ENCODE data around the gene TRIM37.

DNA sequence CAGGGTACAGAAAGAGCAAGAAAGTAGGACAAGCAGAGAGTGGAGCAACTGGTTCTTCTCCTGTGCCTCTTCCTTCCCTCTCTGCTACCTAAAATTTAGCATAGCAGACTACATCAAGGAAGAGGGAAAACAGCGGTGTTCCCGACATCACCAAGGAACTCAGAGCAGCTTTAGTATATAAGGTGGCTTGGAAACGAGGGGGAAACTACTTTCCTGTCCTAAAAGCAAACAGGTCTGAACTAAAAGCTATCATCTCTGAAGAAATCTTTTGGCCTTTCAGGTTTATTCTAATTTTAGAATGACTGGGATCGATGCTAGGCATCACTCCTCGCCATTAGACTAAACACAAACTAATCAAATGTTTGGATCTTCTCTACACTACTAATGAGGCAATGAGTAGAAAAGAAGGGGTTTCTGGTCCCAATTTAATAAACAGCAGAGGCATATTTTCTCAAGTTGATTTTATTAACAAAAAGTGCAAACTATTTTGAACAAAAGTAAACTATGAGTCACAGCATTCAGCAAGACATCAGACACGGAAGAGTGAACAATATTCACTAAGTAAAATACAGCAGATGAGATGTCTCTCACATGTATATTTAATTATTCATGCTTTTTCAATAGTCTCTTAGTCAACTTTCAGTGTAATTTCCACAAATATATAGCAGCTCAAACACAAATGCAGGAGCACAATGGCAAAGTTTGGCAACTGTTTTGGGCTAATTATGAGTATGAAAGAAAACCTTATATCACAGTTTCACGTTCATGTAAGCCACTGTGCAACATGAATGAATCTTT lies 108.7 kb downstream of the TRIM37 start:
- TF ChIP-seq, protein P1, sequence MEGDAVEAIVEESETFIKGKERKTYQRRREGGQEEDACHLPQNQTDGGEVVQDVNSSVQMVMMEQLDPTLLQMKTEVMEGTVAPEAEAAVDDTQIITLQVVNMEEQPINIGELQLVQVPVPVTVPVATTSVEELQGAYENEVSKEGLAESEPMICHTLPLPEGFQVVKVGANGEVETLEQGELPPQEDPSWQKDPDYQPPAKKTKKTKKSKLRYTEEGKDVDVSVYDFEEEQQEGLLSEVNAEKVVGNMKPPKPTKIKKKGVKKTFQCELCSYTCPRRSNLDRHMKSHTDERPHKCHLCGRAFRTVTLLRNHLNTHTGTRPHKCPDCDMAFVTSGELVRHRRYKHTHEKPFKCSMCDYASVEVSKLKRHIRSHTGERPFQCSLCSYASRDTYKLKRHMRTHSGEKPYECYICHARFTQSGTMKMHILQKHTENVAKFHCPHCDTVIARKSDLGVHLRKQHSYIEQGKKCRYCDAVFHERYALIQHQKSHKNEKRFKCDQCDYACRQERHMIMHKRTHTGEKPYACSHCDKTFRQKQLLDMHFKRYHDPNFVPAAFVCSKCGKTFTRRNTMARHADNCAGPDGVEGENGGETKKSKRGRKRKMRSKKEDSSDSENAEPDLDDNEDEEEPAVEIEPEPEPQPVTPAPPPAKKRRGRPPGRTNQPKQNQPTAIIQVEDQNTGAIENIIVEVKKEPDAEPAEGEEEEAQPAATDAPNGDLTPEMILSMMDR (IDR thresholded peaks at IDR 0.05; ENCODE audit: insufficient read depth, low read length, poor library complexity, severe bottlenecking): no peak
- no peak for TF ChIP-seq EZH2phosphoT487 (conservative IDR thresholded peaks at IDR 0.05; ENCODE audit: low read length)

Measured in SU-DHL-6 (cell line).